ENCODE data around the gene TRABD2B. TPM values are rescaled to one million over a fixed set of nuclear protein-coding genes. Genes with fewer than 3 reads are reported as not detected.

The TRABD2B gene
- total RNA-seq, 1 experiment from 2014 or later = 10.3 TPM

DNA sequence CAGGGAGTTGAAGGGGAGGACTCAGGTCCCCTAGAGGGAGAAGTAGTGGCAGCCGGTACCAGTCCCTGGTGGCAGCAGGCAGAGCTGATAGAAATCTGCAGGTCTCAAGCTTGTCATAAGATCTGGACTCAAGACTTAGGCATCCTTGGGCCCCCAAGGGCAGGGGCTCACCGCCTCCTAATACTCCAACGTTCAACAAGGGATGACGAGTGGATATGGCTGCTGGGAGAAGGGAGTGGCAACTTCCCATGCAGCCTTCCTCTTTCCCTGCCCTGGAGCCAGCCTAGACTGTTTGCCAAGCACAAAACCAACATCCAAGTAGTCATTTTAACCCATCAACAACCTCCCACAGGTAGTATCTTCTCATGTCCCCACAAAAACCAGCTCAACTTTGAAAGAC lies 6.9 kb downstream of the TRABD2B start:
- TF ChIP-seq TCF7 (CRISPR knock-in tag; IDR thresholded peaks at IDR 0.05; ENCODE audit: low read depth) (no peak), TP53 (CRISPR knock-in tag; IDR thresholded peaks at IDR 0.05) (no peak), RORB (CRISPR knock-in tag; IDR thresholded peaks at IDR 0.05) (no peak), NR1H2 (CRISPR knock-in tag; IDR thresholded peaks at IDR 0.05) (no peak), ZBTB21 (CRISPR knock-in tag; IDR thresholded peaks at IDR 0.05; ENCODE audit: borderline replicate concordance) (no peak), PRRX2 (CRISPR knock-in tag; IDR thresholded peaks at IDR 0.05) (no peak), NR3C1 (CRISPR knock-in tag; conservative IDR thresholded peaks at IDR 0.05; ENCODE audit: low read depth) (no peak), ZNF317 (CRISPR knock-in tag; IDR thresholded peaks at IDR 0.05; ENCODE audit: borderline replicate concordance, low read depth) (no peak)
- TF ChIP-seq, protein P1, sequence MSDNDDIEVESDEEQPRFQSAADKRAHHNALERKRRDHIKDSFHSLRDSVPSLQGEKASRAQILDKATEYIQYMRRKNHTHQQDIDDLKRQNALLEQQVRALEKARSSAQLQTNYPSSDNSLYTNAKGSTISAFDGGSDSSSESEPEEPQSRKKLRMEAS (CRISPR knock-in tag; IDR thresholded peaks at IDR 0.05) = no peak
- TF ChIP-seq, protein P2, sequence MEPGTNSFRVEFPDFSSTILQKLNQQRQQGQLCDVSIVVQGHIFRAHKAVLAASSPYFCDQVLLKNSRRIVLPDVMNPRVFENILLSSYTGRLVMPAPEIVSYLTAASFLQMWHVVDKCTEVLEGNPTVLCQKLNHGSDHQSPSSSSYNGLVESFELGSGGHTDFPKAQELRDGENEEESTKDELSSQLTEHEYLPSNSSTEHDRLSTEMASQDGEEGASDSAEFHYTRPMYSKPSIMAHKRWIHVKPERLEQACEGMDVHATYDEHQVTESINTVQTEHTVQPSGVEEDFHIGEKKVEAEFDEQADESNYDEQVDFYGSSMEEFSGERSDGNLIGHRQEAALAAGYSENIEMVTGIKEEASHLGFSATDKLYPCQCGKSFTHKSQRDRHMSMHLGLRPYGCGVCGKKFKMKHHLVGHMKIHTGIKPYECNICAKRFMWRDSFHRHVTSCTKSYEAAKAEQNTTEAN (CRISPR knock-in tag; IDR thresholded peaks at IDR 0.05) = no peak
- TF ChIP-seq, protein P3, sequence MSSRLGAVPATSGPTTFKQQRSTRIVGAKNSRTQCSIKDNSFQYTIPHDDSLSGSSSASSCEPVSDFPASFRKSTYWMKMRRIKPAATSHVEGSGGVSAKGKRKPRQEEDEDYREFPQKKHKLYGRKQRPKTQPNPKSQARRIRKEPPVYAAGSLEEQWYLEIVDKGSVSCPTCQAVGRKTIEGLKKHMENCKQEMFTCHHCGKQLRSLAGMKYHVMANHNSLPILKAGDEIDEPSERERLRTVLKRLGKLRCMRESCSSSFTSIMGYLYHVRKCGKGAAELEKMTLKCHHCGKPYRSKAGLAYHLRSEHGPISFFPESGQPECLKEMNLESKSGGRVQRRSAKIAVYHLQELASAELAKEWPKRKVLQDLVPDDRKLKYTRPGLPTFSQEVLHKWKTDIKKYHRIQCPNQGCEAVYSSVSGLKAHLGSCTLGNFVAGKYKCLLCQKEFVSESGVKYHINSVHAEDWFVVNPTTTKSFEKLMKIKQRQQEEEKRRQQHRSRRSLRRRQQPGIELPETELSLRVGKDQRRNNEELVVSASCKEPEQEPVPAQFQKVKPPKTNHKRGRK (CRISPR knock-in tag; IDR thresholded peaks at IDR 0.05; ENCODE audit: borderline replicate concordance) = no peak
- Mint-ChIP-seq H3K27me3 (ENCODE audit: low read depth) (peaks cover under 1% of the 10 kb centered on the region; the same call in 1 of the 2 replicates), H3K4me3 (no peak overlapping the region)

DNA sequence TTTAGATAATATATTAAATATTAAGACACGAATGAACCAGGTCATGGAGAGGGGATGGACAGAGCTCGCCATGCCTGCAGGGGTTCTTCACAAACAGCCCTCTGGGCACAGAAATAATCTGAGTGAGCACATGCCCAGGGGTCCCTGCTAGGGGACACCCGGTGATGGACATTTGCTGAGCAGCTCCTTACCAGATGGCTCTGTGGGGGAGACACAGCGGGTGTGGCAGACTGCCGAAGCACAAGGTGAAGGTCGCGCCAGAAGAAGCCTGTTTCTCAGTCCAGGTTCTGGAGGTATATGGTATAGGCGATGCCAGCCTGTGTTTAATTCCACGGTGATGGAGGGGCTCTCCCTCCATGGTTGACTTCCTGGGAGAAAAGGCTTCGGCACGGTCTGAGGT lies 9.6 kb downstream of the TRABD2B start:
- Mint-ChIP-seq H3K9me3 (no peaks in the 10 kb centered on the region), H3K27me3 (ENCODE audit: low read depth) (peaks cover 4% of the 10 kb centered on the region; the same call in 1 of the 2 replicates), H3K4me1 (peaks cover 70% of the 10 kb centered on the region), H3K4me3 (no peak overlapping the region), H3K27ac (no peak overlapping the region), H3K36me3 (peaks cover 42% of the 10 kb centered on the region)
- ATAC-seq (no peak), DNase-seq (ENCODE audit: low spot score) (no peak)
- ChIA-PET CTCF (interaction anchor here (1.4 to 2.3 kb wide), 3 partner anchors 10 to 74 kb away, joined by 5 to 22 read pairs (median 8); partner anchors contain the start of gene TRABD2B), POLR2A (no interaction called here)
- TF ChIP-seq, protein P4, sequence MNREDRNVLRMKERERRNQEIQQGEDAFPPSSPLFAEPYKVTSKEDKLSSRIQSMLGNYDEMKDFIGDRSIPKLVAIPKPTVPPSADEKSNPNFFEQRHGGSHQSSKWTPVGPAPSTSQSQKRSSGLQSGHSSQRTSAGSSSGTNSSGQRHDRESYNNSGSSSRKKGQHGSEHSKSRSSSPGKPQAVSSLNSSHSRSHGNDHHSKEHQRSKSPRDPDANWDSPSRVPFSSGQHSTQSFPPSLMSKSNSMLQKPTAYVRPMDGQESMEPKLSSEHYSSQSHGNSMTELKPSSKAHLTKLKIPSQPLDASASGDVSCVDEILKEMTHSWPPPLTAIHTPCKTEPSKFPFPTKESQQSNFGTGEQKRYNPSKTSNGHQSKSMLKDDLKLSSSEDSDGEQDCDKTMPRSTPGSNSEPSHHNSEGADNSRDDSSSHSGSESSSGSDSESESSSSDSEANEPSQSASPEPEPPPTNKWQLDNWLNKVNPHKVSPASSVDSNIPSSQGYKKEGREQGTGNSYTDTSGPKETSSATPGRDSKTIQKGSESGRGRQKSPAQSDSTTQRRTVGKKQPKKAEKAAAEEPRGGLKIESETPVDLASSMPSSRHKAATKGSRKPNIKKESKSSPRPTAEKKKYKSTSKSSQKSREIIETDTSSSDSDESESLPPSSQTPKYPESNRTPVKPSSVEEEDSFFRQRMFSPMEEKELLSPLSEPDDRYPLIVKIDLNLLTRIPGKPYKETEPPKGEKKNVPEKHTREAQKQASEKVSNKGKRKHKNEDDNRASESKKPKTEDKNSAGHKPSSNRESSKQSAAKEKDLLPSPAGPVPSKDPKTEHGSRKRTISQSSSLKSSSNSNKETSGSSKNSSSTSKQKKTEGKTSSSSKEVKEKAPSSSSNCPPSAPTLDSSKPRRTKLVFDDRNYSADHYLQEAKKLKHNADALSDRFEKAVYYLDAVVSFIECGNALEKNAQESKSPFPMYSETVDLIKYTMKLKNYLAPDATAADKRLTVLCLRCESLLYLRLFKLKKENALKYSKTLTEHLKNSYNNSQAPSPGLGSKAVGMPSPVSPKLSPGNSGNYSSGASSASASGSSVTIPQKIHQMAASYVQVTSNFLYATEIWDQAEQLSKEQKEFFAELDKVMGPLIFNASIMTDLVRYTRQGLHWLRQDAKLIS (CRISPR knock-in tag; IDR thresholded peaks at IDR 0.05; ENCODE audit: borderline replicate concordance) = no peak
- TF ChIP-seq PRRX2 (CRISPR knock-in tag; IDR thresholded peaks at IDR 0.05) = no peak
- no peak for TF ChIP-seq ZNF671 (CRISPR knock-in tag; IDR thresholded peaks at IDR 0.05)
- TF ChIP-seq, protein P2 (CRISPR knock-in tag; IDR thresholded peaks at IDR 0.05) = no peak
- no peak for TF ChIP-seq FOXK1 (CRISPR knock-in tag; IDR thresholded peaks at IDR 0.05)
- TF ChIP-seq, protein P1 (CRISPR knock-in tag; IDR thresholded peaks at IDR 0.05) = no peak
- TF ChIP-seq, protein P5, sequence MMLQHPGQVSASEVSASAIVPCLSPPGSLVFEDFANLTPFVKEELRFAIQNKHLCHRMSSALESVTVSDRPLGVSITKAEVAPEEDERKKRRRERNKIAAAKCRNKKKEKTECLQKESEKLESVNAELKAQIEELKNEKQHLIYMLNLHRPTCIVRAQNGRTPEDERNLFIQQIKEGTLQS (CRISPR knock-in tag; conservative IDR thresholded peaks at IDR 0.05) = no peak
- TF ChIP-seq NFYB (CRISPR knock-in tag; conservative IDR thresholded peaks at IDR 0.05; ENCODE audit: low read depth) = no peak
- TF ChIP-seq, protein P6, sequence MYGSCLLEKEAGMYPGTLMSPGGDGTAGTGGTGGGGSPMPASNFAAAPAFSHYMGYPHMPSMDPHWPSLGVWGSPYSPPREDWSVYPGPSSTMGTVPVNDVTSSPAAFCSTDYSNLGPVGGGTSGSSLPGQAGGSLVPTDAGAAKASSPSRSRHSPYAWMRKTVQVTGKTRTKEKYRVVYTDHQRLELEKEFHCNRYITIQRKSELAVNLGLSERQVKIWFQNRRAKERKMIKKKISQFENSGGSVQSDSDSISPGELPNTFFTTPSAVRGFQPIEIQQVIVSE (CRISPR knock-in tag; IDR thresholded peaks at IDR 0.05; ENCODE audit: borderline replicate concordance) = no peak
- TF ChIP-seq RORB (CRISPR knock-in tag; IDR thresholded peaks at IDR 0.05) = no peak
- no peak for TF ChIP-seq ZNF396 (CRISPR knock-in tag; IDR thresholded peaks at IDR 0.05; ENCODE audit: borderline replicate concordance)
- no peak for TF ChIP-seq JUN (CRISPR knock-in tag; IDR thresholded peaks at IDR 0.05)
- TF ChIP-seq, protein P7, sequence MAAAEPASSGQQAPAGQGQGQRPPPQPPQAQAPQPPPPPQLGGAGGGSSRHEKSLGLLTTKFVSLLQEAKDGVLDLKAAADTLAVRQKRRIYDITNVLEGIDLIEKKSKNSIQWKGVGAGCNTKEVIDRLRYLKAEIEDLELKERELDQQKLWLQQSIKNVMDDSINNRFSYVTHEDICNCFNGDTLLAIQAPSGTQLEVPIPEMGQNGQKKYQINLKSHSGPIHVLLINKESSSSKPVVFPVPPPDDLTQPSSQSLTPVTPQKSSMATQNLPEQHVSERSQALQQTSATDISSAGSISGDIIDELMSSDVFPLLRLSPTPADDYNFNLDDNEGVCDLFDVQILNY (CRISPR knock-in tag; IDR thresholded peaks at IDR 0.05) = no peak
- TF ChIP-seq KAT7 (CRISPR knock-in tag; IDR thresholded peaks at IDR 0.05; ENCODE audit: borderline replicate concordance) = no peak
- TF ChIP-seq NFE2L1 (CRISPR knock-in tag; IDR thresholded peaks at IDR 0.05) = no peak
- no peak for TF ChIP-seq TEAD4 (CRISPR knock-in tag; IDR thresholded peaks at IDR 0.05)

More for the DNA sequence above, 6.9 kb downstream of the TRABD2B start:
- H3K36me3 Mint-ChIP-seq = peaks cover 53% of the 10 kb centered on the region
- ChIA-PET CTCF (no interaction called here), POLR2A (no interaction called here)
- no peak for DNase-seq (ENCODE audit: low spot score)
- ATAC-seq = no peak
- H3K4me1 Mint-ChIP-seq = peaks cover 74% of the 10 kb centered on the region
- no peaks in the 10 kb centered on the region for H3K9me3 Mint-ChIP-seq
- no peak overlapping the region for H3K27ac Mint-ChIP-seq

Measured in WTC11 (cell line).